Endothelial cell of umbilical vein (primary cell): ENCODE measurements around the gene DEK. TPM values are rescaled to one million over a fixed set of nuclear protein-coding genes. Genes with fewer than 3 reads are reported as not detected.

Experiments used
- BruUV-seq: library from RNA; stranded (reverse); fragments of 400-500 nt; replicated peaks from 2 replicates; lab custom pipeline; 2021; lab: Mats Ljungman, UMichigan
- CTCF ChIA-PET: fragments of 300-600, 350-600 bp; sonication (Branson Sonifier 250); formaldehyde crosslinking; loops from one replicate; lab custom pipeline; 2021; ENCODE audit warnings: antibody characterized with exemption, inconsistent platforms; lab: Charles Lee
- POLR2A ChIA-PET: fragments of 300-600, 350-600 bp; sonication (Branson Sonifier 250); formaldehyde crosslinking; loops from one replicate; lab custom pipeline; 2021; ENCODE audit warnings: antibody characterized with exemption, inconsistent platforms; lab: Charles Lee
- DNase-seq: peaks from one replicate; pipeline ENCODE4 v3.0.0-alpha.2; 2011; ENCODE audit warnings: low read depth, low spot score
- FAIRE-seq: peaks from 2 replicates; lab custom pipeline; 2011; peaks lifted over from hg19 to GRCh38; lab: Jason Lieb, UNC
- H2AFZ ChIP-seq: 2 replicates; pipeline ENCODE4 v1.6.0; 2012; ENCODE audit warnings: low read depth, low read length, control low read depth, inconsistent platforms
- H3K27ac ChIP-seq: 2 replicates; pipeline ENCODE4 v1.5.1; 2011; ENCODE audit warnings: low read depth, mild to moderate bottlenecking, control low read depth, low read length, moderate library complexity; ENCODE audit not compliant: insufficient read depth
- H3K27me3 ChIP-seq, 2 experiments: 2 replicates each; pipeline versions ENCODE4 v1.6.0 to v1.6.1; 2011; ENCODE audit warnings: low read length in 2 of 2, mixed read lengths in 1 of 2; ENCODE audit not compliant: control insufficient read depth in 2 of 2, insufficient read depth in 2 of 2
- H3K36me3 ChIP-seq, 2 experiments: 2 replicates in 1 of 2; 3 replicates in 1 of 2; pipeline ENCODE4 v1.5.1; 2011; ENCODE audit warnings: low read length in 2 of 2, mild to moderate bottlenecking in 1 of 2, moderate library complexity in 1 of 2; ENCODE audit not compliant: control insufficient read depth in 2 of 2, insufficient read depth in 2 of 2; ENCODE audit errors: extremely low read depth in 1 of 2
- H3K4me1 ChIP-seq: 3 replicates; pipeline ENCODE4 v1.5.1; 2011; ENCODE audit warnings: mild to moderate bottlenecking, low read length; ENCODE audit not compliant: control insufficient read depth, insufficient read depth; ENCODE audit errors: extremely low read depth
- H3K4me2 ChIP-seq: 2 replicates; pipeline ENCODE4 v1.6.1; 2011; ENCODE audit warnings: low read length, control low read depth, mixed read lengths; ENCODE audit not compliant: insufficient read depth
- H3K4me3 ChIP-seq, 3 experiments: fragments of 200-600 bp in 1 of 3; sonication (generic), shearing (Covaris generic) in 1 of 3; replicated peaks in 1 of 3; 2 replicates each; pipeline ENCODE4 v1.5.1; 2011 to 2016; ENCODE audit warnings: control low read depth in 3 of 3, low read length in 3 of 3, mild to moderate bottlenecking in 2 of 3, inconsistent platforms in 1 of 3, low read depth in 1 of 3, moderate library complexity in 1 of 3; ENCODE audit not compliant: insufficient read depth in 1 of 3
- H3K79me2 ChIP-seq: 2 replicates; pipeline ENCODE4 v1.6.0; 2012; ENCODE audit warnings: low read length, inconsistent platforms; ENCODE audit not compliant: control insufficient read depth, insufficient read depth
- H3K9ac ChIP-seq: replicated peaks from 2 replicates; pipeline ENCODE3; 2011; ENCODE audit warnings: low read length, control low read depth; ENCODE audit not compliant: insufficient read depth; ENCODE audit errors: extremely low read depth
- H3K9me1 ChIP-seq: replicated peaks from 3 replicates; pipeline ENCODE4 v1.6.0; 2011; ENCODE audit warnings: mild to moderate bottlenecking, low read length; ENCODE audit not compliant: control insufficient read depth, insufficient read depth; ENCODE audit errors: extremely low read depth
- H3K9me3 ChIP-seq: replicated peaks from 2 replicates; pipeline ENCODE4 v1.5.1; 2012; ENCODE audit warnings: low read length, inconsistent platforms; ENCODE audit not compliant: control insufficient read depth, insufficient read depth
- H4K20me1 ChIP-seq: replicated peaks from 2 replicates; pipeline ENCODE3; 2011; ENCODE audit warnings: mild to moderate bottlenecking, low read length; ENCODE audit not compliant: control insufficient read depth, insufficient read depth; ENCODE audit errors: extremely low read depth
- CTCF ChIP-seq, 2 donors: IDR thresholded peaks; 1 replicate in 1 of 2; 2 replicates in 1 of 2; pipeline ENCODE4 v1.5.1; 2011; ENCODE audit warnings: low read length in 2 of 2, mild to moderate bottlenecking in 2 of 2, moderate library complexity in 2 of 2, control low read depth in 1 of 2, inconsistent platforms in 1 of 2, low read depth in 1 of 2; ENCODE audit not compliant: insufficient read depth in 1 of 2; ENCODE audit errors: extremely low read depth in 1 of 2
- EZH2 ChIP-seq: IDR thresholded peaks from 2 replicates; pipeline ENCODE4 v1.6.1; 2012; ENCODE audit warnings: borderline replicate concordance, low read depth, mild to moderate bottlenecking, moderate library complexity, low read length, inconsistent platforms; ENCODE audit not compliant: severe bottlenecking
- FOS ChIP-seq: IDR thresholded peaks from 2 replicates; pipeline ENCODE4 v1.6.1; 2011; ENCODE audit warnings: mild to moderate bottlenecking, low read length, moderate library complexity, borderline replicate concordance; ENCODE audit not compliant: insufficient read depth
- GATA2 ChIP-seq: IDR thresholded peaks from 2 replicates; pipeline ENCODE4 v1.7.0; 2011; ENCODE audit warnings: low read depth, mild to moderate bottlenecking, moderate library complexity, mixed read lengths, low read length; ENCODE audit not compliant: insufficient read length, insufficient read depth
- JUN ChIP-seq: IDR thresholded peaks from 2 replicates; pipeline ENCODE4 v1.6.1; 2011; ENCODE audit warnings: borderline replicate concordance, low read depth; ENCODE audit not compliant: insufficient read length, insufficient read depth
- MAX ChIP-seq: IDR thresholded peaks from 2 replicates; pipeline ENCODE4 v1.6.1; 2011; ENCODE audit not compliant: insufficient read depth, insufficient read length
- MYC ChIP-seq: IDR thresholded peaks from one replicate; pipeline ENCODE4 v1.6.1; 2011; ENCODE audit warnings: mild to moderate bottlenecking, low read depth, low read length
- POLR2A ChIP-seq: IDR thresholded peaks from 2 replicates; pipeline ENCODE4 v1.6.1; 2012; ENCODE audit warnings: low read depth, mild to moderate bottlenecking, control low read depth, low read length
- POLR2AphosphoS5 ChIP-seq: IDR thresholded peaks from 2 replicates; pipeline ENCODE4 v1.6.1; 2012; ENCODE audit warnings: low read depth, mild to moderate bottlenecking, control low read depth, low read length, moderate library complexity; ENCODE audit not compliant: insufficient read depth
- dilution Hi-C: fragments of 300-500 bp; cut with MboI; formaldehyde crosslinking; loops from one replicate; pipeline ENCODE4 v1.15.0; 2019; ENCODE audit warnings: low sequenced_read_pairs; ENCODE audit not compliant: extremely low pct_ligation_motif_present
- intact Hi-C: fragments of 100-400 bp; cut with micrococcal nuclease; formaldehyde crosslinking; loops from one replicate; pipeline ENCODE4 v1.10.0; 2022
- polyA plus RNA-seq, 4 experiments: library from polyadenylated mRNA; depleted of rRNA in 3 of 4; stranded (reverse) in 3 of 4; unstranded in 1 of 4; fragments of >200 nt; gene quantifications; 2 replicates each; pipeline versions ENCODE4 v1.2.1 to v1.2.3, GENCODE V29; 2011 to 2012; ENCODE audit warnings: missing spikeins in 1 of 4
- total RNA-seq: library from RNA; stranded (reverse); gene quantifications from 2 replicates; pipeline ENCODE4 v1.2.3, GENCODE V29; 2021

The DEK gene
- total and polyA plus RNA-seq, 2 donors (not counting 3 experiments of a cell fraction or from before 2014, with no cell fraction given): 19.0 to 120 TPM

GRCh38 chr6:18246205-18246604 lies 18.1 kb downstream of the DEK start:
- Histone ChIP-seq H3K4me3 (no peak overlapping the region), H4K20me1 (no peaks in the 10 kb centered on the region), H2AFZ (no peak overlapping the region), H3K4me1 (peaks cover 9% of the 10 kb centered on the region), H3K27ac (no peak overlapping the region), H3K36me3 (peaks cover 7 to 39% of the 10 kb centered on the region in 2 experiments), H3K9me3 (no peaks in the 10 kb centered on the region), H3K27me3 (no peaks in the 10 kb centered on the region), H3K9ac (no peak overlapping the region), H3K79me2 (peaks cover 70% of the 10 kb centered on the region), H3K9me1 (peaks cover 2% of the 10 kb centered on the region), H3K4me2 (no peak overlapping the region)
- ChIA-PET POLR2A (no interaction called here), CTCF (interaction anchor here (1.1 kb wide), 1 partner anchor 257 kb away, joined by 4 read pairs; no protein-coding TSS in a partner anchor)
- no TSS peak for BruUV-seq
- dilution Hi-C loops (no loop called here), intact Hi-C loops (no loop called here)
- DNase-seq: no peak
- no peak for TF ChIP-seq EZH2
- TF ChIP-seq GATA2: no peak
- no peak for TF ChIP-seq FOS
- no peak for TF ChIP-seq CTCF (IDR thresholded peaks at IDR 0.05; ENCODE audit: extremely low read depth in 1 of 2, insufficient read depth in 1 of 2, low read depth in 1 of 2, low read length in 2 of 2)
- TF ChIP-seq POLR2AphosphoS5: no peak
- TF ChIP-seq JUN: no peak
- no peak for TF ChIP-seq MYC
- TF ChIP-seq POLR2A: no peak
- TF ChIP-seq MAX: no peak
- FAIRE-seq: no peak
